Sigmoid colon (tissue), 7 donors: Measurements from ENCODE around the gene SMARCD1. TPM values are rescaled to one million over a fixed set of nuclear protein-coding genes. Genes with fewer than 3 reads are reported as not detected.
A peak's percentile ranks its signal among the peaks of the same experiment; 100 is the strongest.

Experiments used
- DNase-seq: peaks from one replicate; pipeline ENCODE4 v3.0.0-alpha.2; 2019
- H3K27ac ChIP-seq, 4 donors: fragments of 200-600 bp; sonication (generic); one replicate each; pipeline ENCODE4 v1.5.1; 2016 to 2019; ENCODE audit warnings: mild to moderate bottlenecking in 1 of 4
- H3K27me3 ChIP-seq, 3 donors: fragments of 200-600 bp; sonication (generic); one replicate each; pipeline ENCODE4 v1.5.1; 2019; ENCODE audit warnings: mild to moderate bottlenecking in 1 of 3
- H3K36me3 ChIP-seq, 4 donors: fragments of 200-600 bp; sonication (generic); one replicate each; pipeline ENCODE4 v1.5.1; 2016 to 2019
- H3K4me1 ChIP-seq, 4 donors: fragments of 200-600 bp; sonication (generic); one replicate each; pipeline ENCODE4 v1.5.1; 2017 to 2019
- H3K4me3 ChIP-seq, 4 donors: fragments of 200-600 bp; sonication (generic); one replicate each; pipeline ENCODE4 v1.5.1; 2017 to 2019; ENCODE audit warnings: mild to moderate bottlenecking in 2 of 4, moderate library complexity in 1 of 4
- H3K9me3 ChIP-seq, 4 donors: fragments of 200-600 bp in 3 of 4; sonication (generic) in 3 of 4; one replicate each; pipeline versions ENCODE4 v1.5.1 to v1.6.1; 2013 to 2019
- CTCF ChIP-seq, 4 experiments: fragments of 450-650 bp in 3 of 4; fragments of 200-600 bp in 1 of 4; IDR thresholded peaks; one replicate each; pipeline ENCODE4 v1.5.1; 2016 to 2019; ENCODE audit warnings: antibody characterized with exemption in 4 of 4, mild to moderate bottlenecking in 3 of 4, moderate library complexity in 2 of 4
- EP300 ChIP-seq, 4 donors: sonication (generic); formaldehyde crosslinking; IDR thresholded peaks; one replicate each; pipeline ENCODE4 v1.6.1; 2017; ENCODE audit warnings: antibody characterized with exemption in 4 of 4
- POLR2A ChIP-seq, 2 donors: fragments of 450-650 bp; IDR thresholded peaks; one replicate each; pipeline ENCODE4 v1.6.1; 2016; ENCODE audit warnings: antibody characterized with exemption in 2 of 2, mild to moderate bottlenecking in 2 of 2, moderate library complexity in 2 of 2
- POLR2AphosphoS5 ChIP-seq, 4 donors: sonication (generic); formaldehyde crosslinking; IDR thresholded peaks; one replicate each; pipeline ENCODE4 v1.6.1; 2017; ENCODE audit warnings: antibody characterized with exemption in 4 of 4
- WGBS, 2 donors: extraction: QIAGEN DNeasy Blood & Tissue Kit; methylation state at CpG; one replicate each; pipeline ENCODE4 v1.1.7; 2013; 5-methylcytosine and 5-hydroxymethylcytosine counted together
- intact Hi-C: fragments of 100-400 bp; cut with DNase I; formaldehyde crosslinking; loops from one replicate; pipeline ENCODE4 v1.15.1; 2023
- polyA plus RNA-seq, 3 donors: library from polyadenylated mRNA; stranded (reverse); fragments of 200-250 nt; gene quantifications; one replicate each; pipeline ENCODE4 v1.2.3, GENCODE V29; 2013
- total RNA-seq, 4 donors: library from RNA; depleted of rRNA; stranded (reverse); fragments of >200 nt; gene quantifications; one replicate each; pipeline ENCODE4 v1.1.0, GENCODE V29; 2016
- donor health status: healthy with polysubstance abuse.
- donor health status: Bipolar disorder and iron deficiency.
- donor health status: healthy.

The SMARCD1 gene
- total and polyA plus RNA-seq, 7 donors, result 16.0 to 64.8 (median 26.4) TPM

GRCh38 chr12:50085615-50086072 lies 502 bp downstream of the SMARCD1 start:
- no peak for DNase-seq
- peak overlapping the region; percentile 96 to 99 (median 98) for H3K27ac ChIP-seq
- TF ChIP-seq CTCF (IDR thresholded peaks at IDR 0.05) (no peak), POLR2A (IDR thresholded peaks at IDR 0.05) (no peak), POLR2AphosphoS5 (IDR thresholded peaks at IDR 0.05) (no peak)
- intact Hi-C loops, result loop anchor here (2.0 kb wide), 2 partner anchors 25 to 81 kb away; partner anchors contain the start of gene CERS5
- H3K9me3 ChIP-seq, result no peaks in the 10 kb centered on the region
- peaks cover 5 to 41% (median 36%) of the 10 kb centered on the region in 4 donors for H3K36me3 ChIP-seq
- no peaks in the 10 kb centered on the region for H3K27me3 ChIP-seq
- 11% methylated on average over 8 of the region's 8 CpGs for WGBS, 2 donors
- peaks cover 0 to 24% (median 11%) of the 10 kb centered on the region in 4 donors for H3K4me1 ChIP-seq
- H3K4me3 ChIP-seq, result peak overlapping the region; percentile 80 to 99 (median 90)

- TF ChIP-seq POLR2AphosphoS5 (IDR thresholded peaks at IDR 0.05), result no peak
- no peak for TF ChIP-seq POLR2A (IDR thresholded peaks at IDR 0.05)
- no peak for TF ChIP-seq CTCF (IDR thresholded peaks at IDR 0.05)
- TF ChIP-seq EP300 (IDR thresholded peaks at IDR 0.05), result no peak
- peak overlapping the region; percentile 96 to 99 (median 98) for H3K27ac ChIP-seq
- WGBS, 2 donors, result 75 to 87% methylated on average over 5 of the region's 5 CpGs
- H3K27me3 ChIP-seq, result no peaks in the 10 kb centered on the region
- intact Hi-C loops, result no loop called here
- peaks cover 0 to 24% (median 11%) of the 10 kb centered on the region in 4 donors for H3K4me1 ChIP-seq
- DNase-seq, result no peak
- peaks cover 9 to 46% (median 39%) of the 10 kb centered on the region in 4 donors for H3K36me3 ChIP-seq
- no peaks in the 10 kb centered on the region for H3K9me3 ChIP-seq
- H3K4me3 ChIP-seq, result peak overlapping the region in 3 of 4 donors; percentile 89 to 99 (median 92)
Measured at GRCh38 chr12:50086148-50086547, 1.0 kb downstream of the SMARCD1 start.

- peaks cover 18 to 57% (median 48%) of the 10 kb centered on the region in 4 donors for H3K36me3 ChIP-seq
- H3K9me3 ChIP-seq, result no peaks in the 10 kb centered on the region
- DNase-seq, result no peak
- WGBS, 2 donors, result 79 to 87% methylated on average over 9 of the region's 9 CpGs
- no peak overlapping the region for H3K4me3 ChIP-seq
- no peak for TF ChIP-seq POLR2A (IDR thresholded peaks at IDR 0.05)
- no peak for TF ChIP-seq POLR2AphosphoS5 (IDR thresholded peaks at IDR 0.05)
- no peak for TF ChIP-seq CTCF (IDR thresholded peaks at IDR 0.05)
- no peak for TF ChIP-seq EP300 (IDR thresholded peaks at IDR 0.05)
- no peaks in the 10 kb centered on the region for H3K27me3 ChIP-seq
- intact Hi-C loops, result no loop called here
- H3K27ac ChIP-seq, result no peak overlapping the region
- H3K4me1 ChIP-seq, result peaks cover 0 to 24% (median 11%) of the 10 kb centered on the region in 4 donors
Measured at GRCh38 chr12:50087151-50087550, 2.0 kb downstream of the SMARCD1 start.

- intact Hi-C loops, result no loop called here
- 76 to 83% methylated on average over 3 of the region's 3 CpGs for WGBS, 2 donors
- H3K4me1 ChIP-seq, result peaks cover 0 to 24% (median 11%) of the 10 kb centered on the region in 4 donors
- no peak for DNase-seq
- H3K36me3 ChIP-seq, result peaks cover 18 to 65% (median 56%) of the 10 kb centered on the region in 4 donors
- H3K27me3 ChIP-seq, result no peaks in the 10 kb centered on the region
- no peak overlapping the region for H3K4me3 ChIP-seq
- TF ChIP-seq EP300 (IDR thresholded peaks at IDR 0.05) (no peak), POLR2A (IDR thresholded peaks at IDR 0.05) (no peak), POLR2AphosphoS5 (IDR thresholded peaks at IDR 0.05) (no peak), CTCF (IDR thresholded peaks at IDR 0.05) (no peak)
- H3K9me3 ChIP-seq, result no peaks in the 10 kb centered on the region
- no peak overlapping the region for H3K27ac ChIP-seq
Measured at GRCh38 chr12:50087995-50088394, 2.9 kb downstream of the SMARCD1 start.
